DOHH2 (cell line): ENCODE data around the gene RB1.

Experiments used
- CTCF ChIP-seq: fragments of 200-600 bp; sonication (generic); IDR thresholded peaks from one replicate; pipeline ENCODE4 v1.5.1; 2014; ENCODE audit warnings: antibody characterized with exemption, mild to moderate bottlenecking, low read depth, low read length; ENCODE audit not compliant: poor library complexity, severe bottlenecking
- EZH2phosphoT487 ChIP-seq: fragments of 200-600 bp; sonication (generic); IDR thresholded peaks from 2 replicates; pipeline ENCODE4 v1.6.1; 2017; ENCODE audit warnings: borderline replicate concordance, mild to moderate bottlenecking, antibody characterized with exemption, low read length, moderate library complexity, mixed read lengths

GRCh38 chr13:48491423-48492095, 188.0 kb downstream of the RB1 start:
- TF ChIP-seq EZH2phosphoT487 (no peak), CTCF (no peak)
